ENCODE results near the gene KRT80. TPM values are rescaled to one million over a fixed set of nuclear protein-coding genes. Genes with fewer than 3 reads are reported as not detected.

KRT80 gene
- total RNA-seq, 5 donors from 2014 or later (not counting 1 experiment from before 2014, with no cell fraction given) = 0.09 to 0.12 TPM; not detected in 3

DNA sequence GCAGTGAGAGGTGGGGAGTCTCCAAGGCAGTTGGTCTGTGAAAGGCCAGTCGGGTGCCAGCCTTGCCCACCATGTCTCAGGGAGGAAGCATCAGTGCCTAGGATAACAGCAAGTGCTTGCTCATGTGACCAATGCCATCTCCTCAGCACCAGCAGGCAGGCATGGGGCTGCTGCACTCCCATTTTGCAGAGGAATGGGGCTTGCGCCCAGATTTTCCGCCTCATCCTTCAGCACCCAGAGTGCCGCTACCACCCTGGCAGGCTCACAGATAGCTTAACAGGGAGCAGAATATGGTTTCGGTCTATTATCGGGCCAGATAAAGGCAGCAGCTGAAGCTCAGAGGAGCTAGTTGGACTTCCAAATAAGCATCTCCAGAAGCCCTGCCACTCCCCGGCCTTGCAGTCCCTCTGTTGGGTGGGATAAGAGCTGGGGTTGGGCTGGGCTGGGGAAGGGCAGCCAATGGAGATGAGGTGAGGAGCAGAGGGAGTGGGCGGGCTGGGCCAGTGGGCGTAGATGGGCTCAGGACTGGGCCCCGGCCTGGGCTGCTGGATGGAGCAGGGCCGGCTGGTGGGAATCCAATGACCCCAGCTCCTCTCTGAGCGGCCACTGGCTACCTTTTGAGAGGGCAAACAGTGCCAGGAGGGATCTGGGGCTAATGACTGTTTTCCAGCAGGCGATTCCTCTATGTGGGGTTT, 8.4 kb upstream of the KRT80 start:
- POLR2A ChIA-PET = no interaction called here
- CTCF ChIA-PET = interaction anchor here in 1 of 2 donors (0.6 kb wide), 1 partner anchor 730 kb away, joined by 3 read pairs; no protein-coding TSS in a partner anchor
- H3K36me3 Mint-ChIP-seq = no peaks in the 10 kb centered on the region
- no peak overlapping the region for H3K27ac Mint-ChIP-seq
- Histone ChIP-seq H3K4me3 (ENCODE audit: control insufficient read depth in 1 of 2, extremely low read depth in 1 of 2, low read length in 1 of 2) (no peak overlapping the region), H3K36me3 (ENCODE audit: control insufficient read depth in 2 of 2, extremely low read depth in 1 of 2, insufficient read depth in 1 of 2, low read length in 1 of 2) (no peaks in the 10 kb centered on the region), H3K27ac (ENCODE audit: low read length) (no peak overlapping the region), H3K27me3 (replicated peaks in 1 of 2; ENCODE audit: control insufficient read depth in 2 of 2, extremely low read depth in 1 of 2, insufficient read depth in 2 of 2, low read length in 1 of 2) (peaks cover 0 to 59% of the 10 kb centered on the region in 2 experiments), H3K4me1 (ENCODE audit: control insufficient read depth in 1 of 2, extremely low read depth in 1 of 2, insufficient read depth in 2 of 2, low read length in 2 of 2) (no peaks in the 10 kb centered on the region), H3K9me3 (no peaks in the 10 kb centered on the region)
- H3K4me1 Mint-ChIP-seq = no peaks in the 10 kb centered on the region
- no peak overlapping the region for H3K4me3 Mint-ChIP-seq
- peaks cover 12 to 38% of the 10 kb centered on the region in 2 donors for H3K27me3 Mint-ChIP-seq
- 82% methylated on average over 12 of the region's 13 CpGs for WGBS (ENCODE audit: insufficient coverage)
- DNase-seq (no peak), ATAC-seq (replicated peaks in 1 of 4) (no peak)
- H3K9me3 Mint-ChIP-seq = no peaks in the 10 kb centered on the region

DNA sequence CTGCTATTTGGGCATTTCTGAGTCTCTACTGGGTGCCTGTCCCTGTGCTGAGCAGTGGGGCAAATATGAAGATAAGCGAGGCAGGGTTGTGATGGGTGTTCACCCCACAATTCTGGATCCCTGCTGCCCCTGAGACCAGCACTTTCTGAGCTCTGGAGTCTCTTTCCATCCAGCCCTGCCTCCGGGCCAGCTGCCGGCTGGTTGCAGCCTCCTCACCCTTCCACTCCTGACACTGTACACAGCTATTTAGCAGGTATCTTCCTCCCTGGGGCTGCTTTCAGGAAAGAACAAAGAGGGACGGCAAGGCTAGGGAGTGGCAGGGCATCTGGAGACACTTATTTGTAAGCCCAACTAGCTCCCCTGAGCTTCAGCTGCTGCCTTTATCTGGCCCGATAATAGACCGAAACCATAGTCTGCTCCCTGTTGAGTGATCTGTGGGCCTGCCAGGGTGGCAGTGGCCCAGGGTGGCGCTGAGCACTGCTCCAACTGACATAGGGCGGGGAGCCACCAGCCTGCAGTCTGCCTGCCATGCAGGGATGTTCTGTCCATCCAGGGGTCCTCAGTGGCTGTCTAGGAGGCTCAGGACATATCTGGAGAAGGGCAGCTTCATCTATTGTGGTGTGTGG, 7.6 kb upstream of the KRT80 start:
- CTCF ChIA-PET = no interaction called here

DNA sequence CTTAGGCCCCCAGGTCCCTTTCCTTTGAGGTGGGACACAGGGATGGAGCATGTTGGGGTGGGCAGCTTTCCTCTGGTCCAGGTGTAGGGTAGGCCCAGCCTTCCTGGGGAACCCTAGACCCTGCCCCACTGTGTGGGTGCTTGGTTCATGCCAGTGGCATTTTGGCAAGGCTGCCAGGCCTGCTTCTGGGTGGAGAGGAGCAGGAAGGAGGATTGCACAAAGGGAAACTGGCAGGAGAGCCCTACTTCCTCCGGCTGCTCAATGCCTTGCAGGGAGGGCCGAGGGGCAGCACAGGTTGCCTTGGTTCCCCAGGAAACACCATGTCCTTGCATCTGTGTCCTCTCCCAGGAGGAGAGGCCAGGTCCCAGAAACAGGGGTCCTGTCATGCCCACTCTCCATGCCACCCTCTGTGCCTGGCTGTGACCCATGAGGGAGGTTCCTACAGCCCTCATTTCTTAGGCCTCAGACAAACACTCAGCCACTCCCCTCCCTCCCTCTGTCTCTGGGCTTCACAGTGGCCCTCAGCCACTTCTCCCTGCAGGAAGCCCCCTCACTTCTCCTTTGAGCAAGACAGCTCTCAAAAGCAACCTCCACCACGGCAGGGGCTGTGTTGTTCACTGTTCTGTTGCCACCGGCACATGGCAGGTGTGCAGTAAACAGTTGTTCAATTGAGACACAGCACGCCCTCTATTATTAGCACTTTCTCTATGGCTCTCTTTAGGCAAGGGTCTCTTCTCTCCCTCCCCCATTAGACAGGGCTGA, 6.8 kb upstream of the KRT80 start:
- peaks cover 12 to 37% of the 10 kb centered on the region in 2 donors for H3K27me3 Mint-ChIP-seq
- Histone ChIP-seq H3K27me3 (replicated peaks in 1 of 2; ENCODE audit: control insufficient read depth in 2 of 2, extremely low read depth in 1 of 2, insufficient read depth in 2 of 2, low read length in 1 of 2) (peaks cover 0 to 58% of the 10 kb centered on the region in 2 experiments), H3K4me3 (ENCODE audit: control insufficient read depth in 1 of 2, extremely low read depth in 1 of 2, low read length in 1 of 2) (no peak overlapping the region), H3K9me3 (no peaks in the 10 kb centered on the region), H3K4me1 (ENCODE audit: control insufficient read depth in 1 of 2, extremely low read depth in 1 of 2, insufficient read depth in 2 of 2, low read length in 2 of 2) (no peaks in the 10 kb centered on the region), H3K27ac (ENCODE audit: low read length) (no peak overlapping the region), H3K36me3 (ENCODE audit: control insufficient read depth in 2 of 2, extremely low read depth in 1 of 2, insufficient read depth in 1 of 2, low read length in 1 of 2) (no peaks in the 10 kb centered on the region)
- no peak overlapping the region for H3K4me3 Mint-ChIP-seq
- ATAC-seq (replicated peaks in 1 of 4) (no peak), DNase-seq (no peak)
- WGBS (ENCODE audit: insufficient coverage) = 43% methylated on average over 5 of the region's 5 CpGs
- CTCF ChIA-PET = interaction anchor here in 1 of 2 donors (0.6 kb wide), 1 partner anchor 180 kb away, joined by 4 read pairs; no protein-coding TSS in a partner anchor
- no peak overlapping the region for H3K27ac Mint-ChIP-seq
- no peaks in the 10 kb centered on the region for H3K9me3 Mint-ChIP-seq
- H3K4me1 Mint-ChIP-seq = no peaks in the 10 kb centered on the region
- POLR2A ChIA-PET = no interaction called here
- H3K36me3 Mint-ChIP-seq = no peaks in the 10 kb centered on the region

More for the DNA sequence above, 7.6 kb upstream of the KRT80 start:
- Histone ChIP-seq H3K36me3 (ENCODE audit: control insufficient read depth in 2 of 2, extremely low read depth in 1 of 2, insufficient read depth in 1 of 2, low read length in 1 of 2) (no peaks in the 10 kb centered on the region), H3K27ac (ENCODE audit: low read length) (no peak overlapping the region), H3K4me3 (ENCODE audit: control insufficient read depth in 1 of 2, extremely low read depth in 1 of 2, low read length in 1 of 2) (no peak overlapping the region), H3K27me3 (replicated peaks in 1 of 2; ENCODE audit: control insufficient read depth in 2 of 2, extremely low read depth in 1 of 2, insufficient read depth in 2 of 2, low read length in 1 of 2) (peaks cover 0 to 57% of the 10 kb centered on the region in 2 experiments), H3K9me3 (no peaks in the 10 kb centered on the region), H3K4me1 (ENCODE audit: control insufficient read depth in 1 of 2, extremely low read depth in 1 of 2, insufficient read depth in 2 of 2, low read length in 2 of 2) (no peaks in the 10 kb centered on the region)
- Mint-ChIP-seq H3K4me1 (no peaks in the 10 kb centered on the region), H3K36me3 (no peaks in the 10 kb centered on the region), H3K27ac (no peak overlapping the region), H3K27me3 (peaks cover 12 to 41% of the 10 kb centered on the region in 2 donors), H3K4me3 (no peak overlapping the region), H3K9me3 (no peaks in the 10 kb centered on the region)
- ATAC-seq (replicated peaks in 1 of 4) (no peak), DNase-seq (no peak)
- POLR2A ChIA-PET = no interaction called here
- WGBS (ENCODE audit: insufficient coverage) = 92% methylated on average over 7 of the region's 8 CpGs

DNA sequence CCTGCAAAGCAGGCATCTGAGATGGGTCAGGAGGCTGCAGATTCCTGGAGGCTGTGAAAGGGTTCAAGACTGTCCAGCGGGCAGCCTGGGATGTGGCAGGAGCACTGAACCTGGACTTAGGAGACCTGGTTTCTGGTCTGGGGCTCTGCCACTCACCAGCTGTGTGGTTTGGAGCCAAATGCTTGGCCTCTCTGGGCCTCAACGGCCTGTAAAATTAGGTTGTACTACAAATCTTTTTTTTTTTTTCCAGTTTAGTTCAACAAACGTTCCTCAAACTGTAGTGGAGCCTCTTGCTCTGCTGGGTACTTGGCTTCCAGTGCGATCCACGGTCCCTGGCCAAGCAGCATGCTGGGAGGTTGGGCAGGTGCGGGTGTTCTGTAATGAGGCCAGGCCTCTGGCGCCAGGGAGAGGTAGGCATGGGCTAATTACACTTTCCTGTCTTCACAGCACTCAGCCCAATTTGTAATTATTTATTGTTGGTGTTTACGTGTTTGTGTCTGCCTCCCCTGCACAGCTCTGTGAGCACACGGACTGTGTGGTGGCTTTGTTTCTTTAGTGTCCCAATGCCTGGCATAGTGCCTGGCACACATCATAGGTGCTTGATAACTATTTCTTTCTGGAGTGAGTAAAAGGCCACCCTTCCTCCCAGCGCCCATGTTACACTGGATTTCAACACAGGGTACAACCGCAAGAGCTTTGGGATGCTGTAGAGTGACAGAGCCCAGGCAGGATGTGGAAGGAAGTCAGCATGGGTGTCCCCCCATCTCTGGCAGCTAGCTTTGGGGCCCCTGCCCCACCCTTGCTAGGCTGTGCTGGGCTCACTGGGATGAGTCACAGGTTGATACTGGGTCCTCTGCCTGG, 5.8 kb upstream of the KRT80 start:
- Histone ChIP-seq H3K27ac (ENCODE audit: low read length) (no peak overlapping the region), H3K4me1 (ENCODE audit: control insufficient read depth in 1 of 2, extremely low read depth in 1 of 2, insufficient read depth in 2 of 2, low read length in 2 of 2) (no peaks in the 10 kb centered on the region), H3K36me3 (ENCODE audit: control insufficient read depth in 2 of 2, extremely low read depth in 1 of 2, insufficient read depth in 1 of 2, low read length in 1 of 2) (no peaks in the 10 kb centered on the region), H3K4me3 (ENCODE audit: control insufficient read depth in 1 of 2, extremely low read depth in 1 of 2, low read length in 1 of 2) (no peak overlapping the region), H3K9me3 (no peaks in the 10 kb centered on the region), H3K27me3 (replicated peaks in 1 of 2; ENCODE audit: control insufficient read depth in 2 of 2, extremely low read depth in 1 of 2, insufficient read depth in 2 of 2, low read length in 1 of 2) (peaks cover 0 to 48% of the 10 kb centered on the region in 2 experiments)
- DNase-seq (peak in 1 of 35 experiments; percentile 19), ATAC-seq (replicated peaks in 1 of 4) (no peak)
- no peaks in the 10 kb centered on the region for H3K36me3 Mint-ChIP-seq
- H3K9me3 Mint-ChIP-seq = no peaks in the 10 kb centered on the region
- ChIA-PET POLR2A (no interaction called here), CTCF (no interaction called here)
- 92% methylated on average over 1 of the region's 11 CpGs for WGBS (ENCODE audit: insufficient coverage)
- H3K27ac Mint-ChIP-seq = no peak overlapping the region
- H3K4me1 Mint-ChIP-seq = peaks cover 0 to under 1% (median 0%) of the 10 kb centered on the region in 3 donors
- no peak overlapping the region for H3K4me3 Mint-ChIP-seq
- H3K27me3 Mint-ChIP-seq = peaks cover 6 to 34% of the 10 kb centered on the region in 2 donors

DNA sequence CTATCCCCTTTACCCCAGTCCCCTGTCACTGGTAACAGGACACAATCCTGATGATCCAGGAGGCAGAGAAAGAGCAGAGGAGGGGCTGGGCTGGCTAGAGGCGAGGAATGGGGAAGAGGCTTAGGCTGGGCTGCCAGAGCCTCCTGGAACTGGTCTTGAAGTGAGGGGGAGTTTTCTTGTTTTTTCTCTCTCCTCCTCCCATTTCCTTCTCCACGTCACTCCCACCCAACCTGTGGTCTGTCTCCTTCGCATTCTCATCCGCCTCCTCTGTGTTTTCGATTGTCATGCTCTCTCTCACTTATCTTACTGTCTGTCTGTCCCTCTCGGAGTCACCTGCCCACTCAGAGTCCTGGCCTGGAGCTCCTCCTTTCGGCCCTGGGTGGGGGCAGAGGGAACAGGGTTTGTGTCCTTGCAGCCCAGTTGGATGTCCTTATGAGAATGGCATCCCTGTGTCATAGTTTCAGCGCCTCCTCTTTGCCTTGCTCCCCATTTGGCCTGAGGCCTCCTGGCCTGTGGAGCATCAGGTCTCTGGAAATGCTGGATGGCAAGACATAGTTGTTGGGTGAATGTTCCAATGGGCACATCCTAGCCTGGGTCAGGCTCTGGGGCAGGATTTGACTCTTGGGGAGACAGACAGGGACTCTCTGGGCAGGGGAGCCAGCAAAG, 3.4 kb upstream of the KRT80 start:
- Histone ChIP-seq H3K9me3 (no peaks in the 10 kb centered on the region), H3K4me1 (ENCODE audit: control insufficient read depth in 1 of 2, extremely low read depth in 1 of 2, insufficient read depth in 2 of 2, low read length in 2 of 2) (no peaks in the 10 kb centered on the region), H3K27ac (ENCODE audit: low read length) (no peak overlapping the region), H3K4me3 (ENCODE audit: control insufficient read depth in 1 of 2, extremely low read depth in 1 of 2, low read length in 1 of 2) (no peak overlapping the region), H3K36me3 (ENCODE audit: control insufficient read depth in 2 of 2, extremely low read depth in 1 of 2, insufficient read depth in 1 of 2, low read length in 1 of 2) (no peaks in the 10 kb centered on the region), H3K27me3 (replicated peaks in 1 of 2; ENCODE audit: control insufficient read depth in 2 of 2, extremely low read depth in 1 of 2, insufficient read depth in 2 of 2, low read length in 1 of 2) (peaks cover 0 to 36% of the 10 kb centered on the region in 2 experiments)
- no peak for ATAC-seq (replicated peaks in 1 of 4)
- WGBS (ENCODE audit: insufficient coverage) = 55% methylated on average over 2 of the region's 8 CpGs
- DNase-seq = no peak
- ChIA-PET CTCF (no interaction called here), POLR2A (no interaction called here)
- Mint-ChIP-seq H3K27me3 (peaks cover 5 to 22% of the 10 kb centered on the region in 2 donors), H3K4me1 (peaks cover 0 to 3% (median 0%) of the 10 kb centered on the region in 3 donors), H3K36me3 (no peaks in the 10 kb centered on the region), H3K9me3 (no peaks in the 10 kb centered on the region), H3K4me3 (no peak overlapping the region), H3K27ac (no peak overlapping the region)

Measured in T-cell (primary cell).